HG02885 (cell line): ENCODE data around the gene KCNJ4.

ENCODE experiments used
- ATAC-seq: cut with Tn5 transposase; IDR thresholded peaks from one replicate; pipeline ENCODE4 v1.9.1; 2021; ENCODE audit warnings: mild to moderate bottlenecking; ENCODE audit not compliant: unreplicated experiment, poor library complexity

KCNJ4 gene

DNA sequence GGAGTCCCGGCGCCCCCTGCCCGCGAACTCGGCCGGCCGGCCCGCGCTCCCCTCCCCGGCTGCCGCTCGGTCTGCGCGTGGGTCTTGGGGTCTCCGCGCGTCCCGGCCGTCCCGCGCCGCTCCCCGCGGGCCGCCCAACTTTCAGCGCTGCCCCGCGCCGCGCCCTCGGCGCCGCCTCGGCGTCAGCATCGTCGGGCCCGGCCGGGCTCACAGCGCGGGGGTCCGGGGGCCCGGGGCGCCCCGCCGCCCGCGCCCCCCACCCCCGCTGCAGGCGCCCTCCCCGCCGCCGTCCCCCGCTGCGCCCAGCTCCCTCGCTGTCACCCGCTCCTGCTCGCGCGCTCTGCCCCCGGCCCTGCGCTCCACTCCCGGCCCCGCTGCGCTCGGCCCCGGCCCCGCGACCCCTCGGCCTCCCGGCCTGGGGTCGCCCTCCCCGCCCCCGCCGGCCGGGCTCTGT is at the start of gene KCNJ4:
Gene KCNJ4, minus strand, starts transcription at position 124 of the 454 bp plus-strand sequence. CDS start 27,067 bp downstream, outside the sequence.
- no peak for ATAC-seq

GRCh38 chr22:38503021-38503420 is 48.0 kb upstream of the KCNJ4 start:
- ATAC-seq = no peak

- no peak for ATAC-seq
Observed at GRCh38 chr22:38501797-38502672, 47.0 kb upstream of the KCNJ4 start.

GRCh38 chr22:38497869-38498268 is 42.9 kb upstream of the KCNJ4 start:
- no peak for ATAC-seq

GRCh38 chr22:38494939-38495338 is 39.9 kb upstream of the KCNJ4 start:
- ATAC-seq = no peak

DNA sequence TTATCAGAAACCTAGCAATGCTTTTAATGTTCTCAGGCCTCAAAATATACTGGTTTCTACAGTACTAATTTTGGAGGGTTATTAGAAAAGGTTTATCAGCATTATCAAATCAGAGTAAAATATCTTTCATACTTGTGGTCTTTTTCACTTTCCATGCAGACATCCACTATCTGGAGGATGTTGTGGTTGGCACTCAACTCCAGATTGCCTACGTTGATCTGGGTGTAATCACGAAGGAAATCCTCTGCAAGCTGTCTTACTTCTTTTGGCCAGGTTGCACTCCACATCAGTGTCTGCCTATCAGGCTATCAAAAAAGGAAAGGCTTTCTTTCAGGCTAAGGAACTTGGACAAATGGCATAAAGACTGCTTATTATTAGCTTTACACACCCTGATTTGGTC is 39.5 kb upstream of the KCNJ4 start:
- no peak for ATAC-seq

DNA sequence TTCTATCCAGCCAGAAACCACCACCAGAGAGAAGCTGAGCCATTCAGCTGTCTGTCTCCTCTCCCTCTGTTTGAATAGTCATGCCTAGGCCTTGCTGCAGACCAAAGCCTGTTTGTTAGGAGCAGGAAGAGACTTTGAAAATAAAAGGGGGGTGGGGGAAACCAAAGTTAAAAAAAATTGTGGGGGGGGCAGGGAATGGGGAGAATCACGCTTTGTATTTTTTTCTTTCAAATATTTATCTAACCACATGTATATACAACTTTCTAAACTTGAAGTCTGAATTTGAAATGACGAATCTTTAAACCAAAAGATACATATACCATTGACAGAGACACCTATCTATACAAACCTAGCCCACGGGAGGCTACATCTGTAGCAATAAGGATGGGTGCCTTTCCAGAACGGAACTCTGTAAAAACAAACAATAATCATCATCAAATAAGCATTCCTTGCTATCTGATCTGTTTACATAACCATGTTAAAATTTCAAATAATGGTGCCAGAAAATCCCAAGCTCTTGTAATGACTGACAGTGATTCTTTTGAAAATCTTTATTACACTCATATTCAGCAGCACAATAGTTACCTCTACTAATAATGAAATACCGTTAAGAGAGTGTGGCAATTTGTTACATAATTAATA is 36.8 kb upstream of the KCNJ4 start:
- ATAC-seq = no peak

DNA sequence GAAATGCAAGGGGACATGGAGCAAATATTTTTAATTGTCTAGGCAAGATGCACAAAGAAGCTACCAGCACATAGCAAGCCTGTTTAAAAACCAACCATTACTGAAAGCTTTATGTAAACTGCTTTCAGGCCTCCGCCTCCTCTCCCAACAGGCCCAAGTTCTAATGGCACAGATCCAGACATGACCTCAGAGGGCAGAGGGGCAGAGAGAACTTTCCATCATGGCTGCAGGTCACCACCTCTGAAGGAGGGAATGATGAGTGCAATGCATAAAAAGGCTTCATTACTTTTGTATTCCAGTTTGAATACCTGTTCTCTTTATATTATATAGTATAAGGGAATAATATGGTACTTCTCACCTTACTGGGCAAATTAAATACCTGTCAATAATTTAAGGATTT is 35.9 kb upstream of the KCNJ4 start:
- no peak for ATAC-seq

DNA sequence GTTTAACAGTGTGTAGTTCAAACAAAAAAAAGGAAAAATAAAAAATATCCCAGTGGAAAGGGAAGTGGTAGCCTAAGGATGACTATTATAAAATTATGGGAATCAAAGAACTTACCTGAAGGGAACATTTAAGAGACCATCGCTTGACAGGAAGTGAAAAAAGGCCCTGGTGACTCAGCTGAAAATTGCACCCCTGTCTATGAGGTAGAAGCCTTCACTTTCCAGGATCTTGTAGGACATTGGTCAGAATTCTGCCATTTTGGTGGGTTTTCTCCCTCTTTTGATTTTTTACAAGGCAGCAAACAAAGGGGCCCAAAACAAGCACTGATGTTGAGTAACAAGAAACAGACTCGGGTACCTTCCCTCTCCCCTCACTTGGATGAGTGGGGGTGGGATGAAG is 35.5 kb upstream of the KCNJ4 start:
- no peak for ATAC-seq

- no peak for ATAC-seq
Observed at GRCh38 chr22:38489561-38490145, 34.7 kb upstream of the KCNJ4 start.

DNA sequence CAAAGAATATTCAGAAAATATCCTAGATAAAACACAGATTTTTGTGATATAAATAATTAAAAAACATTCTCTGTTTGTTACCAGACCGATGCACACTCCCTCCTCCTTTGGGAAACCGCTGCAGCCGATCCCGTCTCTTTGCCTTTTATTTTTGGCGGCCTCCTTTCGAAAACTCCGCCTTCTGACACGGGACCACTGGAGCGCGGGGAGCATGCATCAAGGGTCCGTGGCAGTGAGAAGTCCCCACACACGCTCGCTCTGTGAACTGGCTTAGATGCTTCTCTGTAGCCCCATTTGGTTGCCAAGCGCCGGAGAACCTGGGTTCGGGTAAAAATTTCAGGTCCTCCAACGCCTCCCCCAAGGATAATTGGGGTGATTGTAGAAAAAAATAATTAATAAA is 34.1 kb upstream of the KCNJ4 start:
- no peak for ATAC-seq

- no peak for ATAC-seq
Observed at GRCh38 chr22:38487946-38488345, 32.9 kb upstream of the KCNJ4 start.

GRCh38 chr22:38485783-38486182 is 30.8 kb upstream of the KCNJ4 start:
- ATAC-seq = no peak

- no peak for ATAC-seq
Observed at GRCh38 chr22:38484244-38484643, 29.2 kb upstream of the KCNJ4 start.

DNA sequence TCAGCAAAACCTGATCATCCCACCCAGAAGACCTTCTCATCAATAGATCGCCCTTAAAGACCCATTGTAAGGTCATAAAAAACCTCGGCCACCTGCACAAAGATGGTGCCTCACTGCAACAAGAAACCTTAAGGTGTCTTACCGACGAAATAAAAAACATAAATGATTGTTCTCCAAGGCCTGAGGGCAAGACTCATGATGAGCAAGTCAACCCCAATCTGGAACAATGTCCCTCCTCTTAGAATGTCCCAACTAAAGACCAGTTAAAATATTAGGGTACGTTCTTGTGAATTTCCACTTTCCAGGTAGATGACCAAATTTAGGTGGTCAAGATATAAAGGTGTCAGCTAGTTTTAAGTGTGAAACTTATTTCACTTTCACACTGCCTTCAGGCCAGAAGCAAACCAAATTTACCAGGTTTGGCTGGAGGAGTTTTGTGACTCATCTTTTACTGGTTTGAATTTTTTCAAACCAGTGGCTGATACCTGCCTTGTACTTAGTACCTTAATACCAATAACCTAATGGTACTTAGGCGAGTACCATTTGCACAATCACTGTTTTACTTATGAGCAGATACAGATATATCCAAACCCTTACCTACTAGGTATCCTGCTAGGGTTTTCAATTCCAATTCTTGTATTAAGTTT is 27.8 kb upstream of the KCNJ4 start:
- ATAC-seq = no peak

- no peak for ATAC-seq
Observed at GRCh38 chr22:38481871-38482332, 26.9 kb upstream of the KCNJ4 start.

- ATAC-seq = no peak
Observed at GRCh38 chr22:38481162-38481870, 26.3 kb upstream of the KCNJ4 start.

GRCh38 chr22:38479096-38479837 is 24.3 kb upstream of the KCNJ4 start:
- no peak for ATAC-seq

DNA sequence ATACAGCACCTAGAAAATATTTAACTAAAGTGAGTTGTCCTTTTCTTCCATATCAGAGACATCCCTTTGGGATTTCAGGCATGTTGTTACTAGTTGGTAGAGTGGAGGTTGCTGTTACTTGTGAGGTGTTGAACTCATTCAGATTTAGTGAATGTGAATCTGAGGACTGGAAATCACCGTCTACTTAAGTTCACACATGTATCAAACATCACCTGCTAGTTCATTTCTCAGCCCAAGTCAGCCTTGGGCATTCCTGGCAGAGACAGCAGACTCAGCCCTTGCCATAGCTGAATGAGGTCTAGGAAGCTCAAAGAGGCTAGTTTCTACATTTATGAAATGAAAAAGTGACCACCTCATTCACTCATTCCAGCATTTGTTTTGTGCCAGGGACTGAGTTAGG is 22.6 kb upstream of the KCNJ4 start:
- ATAC-seq = no peak
